NCI-H2196 (cell line): Measurements from ENCODE around the gene ATP6V0A1.
"Not testable (repeated sequence)": the region's sequence is repeated elsewhere in the genome, so short reads cannot be mapped to it uniquely, and the experiment has no call there.

ENCODE experiments used
- DNase-seq: peaks from one replicate; lab custom pipeline; 2025; ENCODE audit not compliant: unreplicated experiment; lab: John Stamatoyannopoulos, UW

Gene ATP6V0A1

GRCh38 chr17:42537156-42537805 lies 78.6 kb downstream of the ATP6V0A1 start:
- no peak for DNase-seq

GRCh38 chr17:42537826-42538451 lies 79.3 kb downstream of the ATP6V0A1 start:
- no peak for DNase-seq

GRCh38 chr17:42538482-42538881 lies 79.8 kb downstream of the ATP6V0A1 start:
- no peak for DNase-seq

DNA sequence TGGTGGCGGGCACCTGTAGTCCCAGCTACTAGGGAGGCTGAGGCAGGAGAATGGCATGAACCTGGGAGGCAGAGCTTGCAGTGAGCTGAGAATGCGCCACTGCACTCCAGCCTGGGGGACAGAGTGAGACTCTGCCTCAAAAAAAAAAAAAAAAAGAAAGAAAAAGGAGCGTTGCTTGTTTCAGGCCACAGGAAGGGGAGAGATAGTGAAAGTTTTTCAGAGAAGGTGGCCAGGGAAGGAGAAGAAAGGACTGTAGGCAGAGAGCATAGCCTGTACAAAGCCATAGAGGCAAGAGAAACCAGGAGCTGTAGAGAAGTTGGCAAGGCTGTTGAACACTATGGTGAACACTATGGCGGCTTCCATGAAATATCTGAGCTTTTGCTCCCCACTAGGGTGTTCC lies 81.9 kb downstream of the ATP6V0A1 start:
- DNase-seq = not testable (repeated sequence)

DNA sequence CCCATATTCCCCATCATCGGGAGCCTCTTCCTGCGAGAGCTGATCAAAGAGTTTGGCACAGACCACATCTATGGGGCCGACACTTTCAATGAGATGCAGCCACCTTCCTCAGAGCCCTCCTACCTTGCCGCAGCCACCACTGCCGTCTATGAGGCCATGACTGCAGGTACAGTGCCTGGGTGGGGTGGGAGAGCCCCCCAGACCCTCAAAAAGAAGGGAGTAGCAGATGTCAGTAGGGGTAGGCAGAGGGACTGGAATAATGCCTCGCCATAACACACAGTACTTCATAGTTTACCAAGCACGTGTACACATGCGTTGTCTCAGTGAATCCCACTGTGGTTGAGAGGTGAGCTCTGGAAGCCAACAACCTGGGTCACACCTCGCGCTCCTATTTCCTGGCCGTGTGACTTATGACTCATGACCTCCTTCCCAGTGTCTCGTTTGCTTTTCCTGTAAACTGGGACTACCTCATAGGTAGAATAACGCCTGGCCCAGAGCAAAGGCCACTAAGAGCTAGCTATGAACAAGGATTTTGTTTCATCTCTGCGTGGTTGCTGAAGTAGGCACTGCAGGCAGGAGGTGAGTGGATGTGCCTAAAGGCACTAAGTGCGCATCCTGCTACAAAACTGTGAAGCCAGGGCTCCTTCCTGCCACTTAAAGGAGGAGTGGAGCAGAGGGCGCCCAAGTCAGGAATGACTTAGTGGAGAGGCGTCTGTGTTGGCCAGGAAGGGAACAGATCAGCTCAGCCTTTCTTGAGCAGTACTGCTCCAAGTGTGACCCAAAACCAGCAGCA lies 82.6 kb downstream of the ATP6V0A1 start:
- DNase-seq = peak; percentile 12

DNA sequence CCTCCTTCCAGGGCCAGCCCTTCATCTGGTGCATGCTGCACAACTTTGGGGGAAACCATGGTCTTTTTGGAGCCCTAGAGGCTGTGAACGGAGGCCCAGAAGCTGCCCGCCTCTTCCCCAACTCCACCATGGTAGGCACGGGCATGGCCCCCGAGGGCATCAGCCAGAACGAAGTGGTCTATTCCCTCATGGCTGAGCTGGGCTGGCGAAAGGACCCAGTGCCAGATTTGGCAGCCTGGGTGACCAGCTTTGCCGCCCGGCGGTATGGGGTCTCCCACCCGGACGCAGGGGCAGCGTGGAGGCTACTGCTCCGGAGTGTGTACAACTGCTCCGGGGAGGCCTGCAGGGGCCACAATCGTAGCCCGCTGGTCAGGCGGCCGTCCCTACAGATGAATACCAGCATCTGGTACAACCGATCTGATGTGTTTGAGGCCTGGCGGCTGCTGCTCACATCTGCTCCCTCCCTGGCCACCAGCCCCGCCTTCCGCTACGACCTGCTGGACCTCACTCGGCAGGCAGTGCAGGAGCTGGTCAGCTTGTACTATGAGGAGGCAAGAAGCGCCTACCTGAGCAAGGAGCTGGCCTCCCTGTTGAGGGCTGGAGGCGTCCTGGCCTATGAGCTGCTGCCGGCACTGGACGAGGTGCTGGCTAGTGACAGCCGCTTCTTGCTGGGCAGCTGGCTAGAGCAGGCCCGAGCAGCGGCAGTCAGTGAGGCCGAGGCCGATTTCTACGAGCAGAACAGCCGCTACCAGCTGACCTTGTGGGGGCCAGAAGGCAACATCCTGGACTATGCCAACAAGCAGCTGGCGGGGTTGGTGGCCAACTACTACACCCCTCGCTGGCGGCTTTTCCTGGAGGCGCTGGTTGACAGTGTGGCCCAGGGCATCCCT lies 84.8 kb downstream of the ATP6V0A1 start:
- DNase-seq = no peak

GRCh38 chr17:42544874-42545283 lies 86.2 kb downstream of the ATP6V0A1 start:
- no peak for DNase-seq

- DNase-seq = not testable (repeated sequence)
These were observed 87.3 kb downstream of the ATP6V0A1 start for GRCh38 chr17:42545755-42546505.

DNA sequence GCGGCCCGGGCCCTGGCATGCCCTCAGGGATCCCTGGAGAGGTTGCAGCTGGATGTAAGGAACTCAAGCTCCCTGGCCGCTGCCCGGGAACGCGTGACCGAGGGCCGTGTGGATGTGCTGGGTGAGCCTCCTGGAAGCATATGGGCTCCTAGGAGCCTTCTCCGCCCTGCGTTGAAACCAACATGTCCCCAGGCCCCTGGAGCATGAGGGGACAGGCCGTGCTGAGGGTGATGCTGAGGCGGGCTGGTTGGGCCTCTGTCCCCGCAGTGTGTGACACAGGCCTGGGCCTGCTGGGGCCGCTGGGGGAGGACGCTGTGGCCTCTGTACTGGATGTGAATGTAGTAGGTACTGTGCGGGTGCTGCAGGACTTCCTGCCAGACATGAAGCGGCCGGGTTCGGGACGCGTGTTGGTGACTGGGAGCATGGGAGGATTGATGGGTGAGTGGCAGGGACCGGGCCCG lies 88.4 kb downstream of the ATP6V0A1 start:
- DNase-seq = no peak

GRCh38 chr17:42547698-42548069 lies 89.0 kb downstream of the ATP6V0A1 start:
- no peak for DNase-seq

GRCh38 chr17:42548070-42548837 lies 89.6 kb downstream of the ATP6V0A1 start:
- no peak for DNase-seq

GRCh38 chr17:42548993-42549755 lies 90.5 kb downstream of the ATP6V0A1 start:
- no peak for DNase-seq

GRCh38 chr17:42552736-42553135 lies 94.1 kb downstream of the ATP6V0A1 start, which contains the start of gene HSD17B1:
Gene HSD17B1 (plus strand): TSS chr17:42552923. CDS start chr17:42552934, 11 bp downstream.
- DNase-seq = not testable (repeated sequence)

DNA sequence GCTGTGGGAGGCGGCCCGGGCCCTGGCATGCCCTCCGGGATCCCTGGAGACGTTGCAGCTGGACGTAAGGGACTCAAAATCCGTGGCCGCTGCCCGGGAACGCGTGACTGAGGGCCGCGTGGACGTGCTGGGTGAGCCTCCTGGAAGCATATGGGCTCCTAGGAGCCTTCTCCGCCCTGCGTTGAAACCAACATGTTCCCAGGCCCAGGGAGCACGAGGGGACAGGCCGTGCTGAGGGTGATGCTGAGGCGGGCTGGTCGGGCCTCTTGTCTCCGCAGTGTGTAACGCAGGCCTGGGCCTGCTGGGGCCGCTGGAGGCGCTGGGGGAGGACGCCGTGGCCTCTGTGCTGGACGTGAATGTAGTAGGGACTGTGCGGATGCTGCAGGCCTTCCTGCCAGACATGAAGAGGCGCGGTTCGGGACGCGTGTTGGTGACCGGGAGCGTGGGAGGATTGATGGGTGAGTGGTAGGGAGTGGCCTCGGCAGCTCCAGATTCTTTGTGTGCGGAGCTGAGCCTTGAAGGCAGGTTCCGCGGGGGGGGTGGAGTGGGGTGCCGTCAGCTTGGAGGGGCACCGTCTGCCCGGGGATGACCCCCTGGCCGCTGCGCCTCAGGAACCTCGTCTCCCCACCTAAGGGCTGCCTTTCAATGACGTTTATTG lies 94.6 kb downstream of the ATP6V0A1 start:
- no peak for DNase-seq

DNA sequence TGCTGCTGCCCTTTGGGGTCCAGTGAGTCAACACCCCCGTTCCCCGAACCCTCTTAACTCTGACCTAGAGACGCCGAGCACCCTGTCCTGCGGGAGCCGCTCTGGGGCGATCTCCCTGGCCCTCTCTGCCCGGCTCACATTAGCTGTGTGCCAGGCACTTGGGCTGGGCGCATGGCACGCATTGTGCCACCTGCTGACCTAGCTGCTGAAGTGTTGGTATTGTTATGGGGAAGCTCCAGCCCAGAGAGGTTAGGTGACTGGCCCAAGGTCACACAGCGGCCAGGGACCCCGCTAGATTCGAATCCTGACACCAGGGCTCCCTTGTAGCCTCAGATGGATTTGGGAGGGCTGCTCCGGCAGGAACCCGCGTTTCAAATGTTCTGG lies 95.2 kb downstream of the ATP6V0A1 start:
- no peak for DNase-seq

DNA sequence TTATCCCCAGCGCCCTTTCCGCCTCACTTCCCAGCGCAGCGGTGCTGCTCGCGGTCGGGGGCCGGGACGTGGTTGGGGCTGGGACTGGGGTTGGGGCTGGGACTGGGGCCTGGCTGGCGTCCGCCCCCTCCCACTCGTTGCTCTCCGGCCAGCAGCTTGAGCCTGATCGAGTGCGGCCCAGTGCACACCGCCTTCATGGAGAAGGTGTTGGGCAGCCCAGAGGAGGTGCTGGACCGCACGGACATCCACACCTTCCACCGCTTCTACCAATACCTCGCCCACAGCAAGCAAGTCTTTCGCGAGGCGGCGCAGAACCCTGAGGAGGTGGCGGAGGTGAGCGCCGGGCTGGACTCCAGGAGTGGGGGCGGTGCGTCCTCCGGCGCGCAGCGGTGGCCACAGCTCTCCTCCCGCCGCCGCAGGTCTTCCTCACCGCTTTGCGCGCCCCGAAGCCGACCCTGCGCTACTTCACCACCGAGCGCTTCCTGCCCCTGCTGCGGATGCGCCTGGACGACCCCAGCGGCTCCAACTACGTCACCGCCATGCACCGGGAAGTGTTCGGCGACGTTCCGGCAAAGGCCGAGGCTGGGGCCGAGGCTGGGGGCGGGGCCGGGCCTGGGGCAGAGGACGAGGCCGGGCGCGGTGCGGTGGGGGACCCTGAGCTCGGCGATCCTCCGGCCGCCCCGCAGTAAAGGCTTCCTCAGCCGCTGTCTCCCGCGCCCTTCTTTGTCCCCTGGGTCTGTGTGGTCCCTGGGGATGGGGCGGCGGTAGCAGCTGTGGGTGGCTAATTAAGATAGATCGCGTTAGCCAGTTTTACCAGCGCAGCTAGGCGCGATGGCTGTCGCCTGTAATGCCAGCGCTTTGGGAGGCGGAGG lies 95.8 kb downstream of the ATP6V0A1 start:
- DNase-seq = peak; percentile 65

DNA sequence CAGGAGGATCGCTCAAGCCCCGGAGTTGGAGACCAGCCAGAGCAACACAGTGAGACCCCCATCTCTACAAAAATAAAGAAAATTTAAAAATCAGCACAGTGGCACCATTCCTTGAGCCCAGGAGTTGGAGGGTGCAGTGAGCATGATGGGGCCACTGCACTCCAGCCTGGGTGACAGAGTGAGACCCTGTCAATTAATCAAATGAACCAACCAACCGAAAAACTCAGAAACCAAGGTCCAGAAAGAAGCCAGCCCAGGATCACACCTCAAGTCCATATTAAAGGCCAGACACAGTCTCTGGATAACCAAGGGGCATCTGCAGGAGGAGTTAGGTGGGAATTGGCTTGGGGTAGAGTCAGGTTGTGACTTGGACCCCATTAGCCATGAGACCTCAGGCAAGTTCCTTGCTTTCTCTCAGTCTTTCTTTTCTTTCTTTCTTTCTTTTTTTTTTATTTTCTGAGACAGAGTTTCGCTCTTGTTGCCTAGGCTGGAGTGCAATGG lies 96.5 kb downstream of the ATP6V0A1 start:
- DNase-seq = no peak
